HEK293 (cell line): ENCODE measurements around the gene SLC35G1.

Source experiments
- GLI4 ChIP-seq: fragments of 450-650 bp; formaldehyde crosslinking; IDR thresholded peaks from 2 replicates; pipeline ENCODE4 v1.5.1; 2016; ENCODE audit warnings: missing biosample characterization, missing genetic modification characterization
- MZF1 ChIP-seq: fragments of 450-650 bp; formaldehyde crosslinking; IDR thresholded peaks from 2 replicates; pipeline ENCODE4 v1.5.1; 2017; ENCODE audit warnings: missing biosample characterization, missing genetic modification characterization, borderline replicate concordance
- YY2 ChIP-seq: fragments of 450-650 bp; formaldehyde crosslinking; IDR thresholded peaks from 2 replicates; pipeline ENCODE4 v1.5.1; 2016; ENCODE audit warnings: missing biosample characterization, missing genetic modification characterization
- ZBTB7A ChIP-seq: fragments of 450-650 bp; formaldehyde crosslinking; IDR thresholded peaks from 2 replicates; pipeline ENCODE4 v1.5.1; 2016; ENCODE audit warnings: low read depth, missing biosample characterization, missing genetic modification characterization
- ZNF544 ChIP-seq: fragments of 450-650 bp; formaldehyde crosslinking; IDR thresholded peaks from 2 replicates; pipeline ENCODE4 v1.5.0; 2017; ENCODE audit warnings: missing biosample characterization, missing genetic modification characterization
- TF ChIP-seq, protein P1 (sequence below): fragments of 450-650 bp; formaldehyde crosslinking; IDR thresholded peaks from 2 replicates; pipeline ENCODE4 v1.5.1; 2016; ENCODE audit warnings: missing biosample characterization, missing genetic modification characterization

DNA sequence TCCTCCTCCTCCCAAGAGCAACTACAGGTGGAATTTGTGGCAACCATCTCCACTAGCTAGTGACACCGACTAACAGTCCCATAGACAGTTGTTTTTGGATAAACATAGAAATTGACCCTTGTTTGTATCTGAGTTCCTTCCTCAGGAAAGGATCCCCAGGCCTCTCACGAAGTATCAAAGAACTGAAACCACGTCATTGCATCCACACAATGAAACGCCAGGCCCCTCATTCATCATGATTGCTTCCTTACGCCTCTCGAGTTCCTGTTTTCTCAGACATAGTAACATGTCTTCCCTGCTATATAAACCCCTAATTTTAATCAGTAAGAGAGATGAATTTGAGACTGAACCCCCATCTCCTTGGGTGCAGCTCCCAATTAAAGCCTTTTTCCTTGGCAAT is 18.1 kb downstream of the SLC35G1 start:
- TF ChIP-seq ZBTB7A (no peak), ZNF544 (tag by site-specific recombination) (no peak), GLI4 (no peak), YY2 (tag by site-specific recombination) (no peak), MZF1 (tag by site-specific recombination) (no peak)
- TF ChIP-seq, protein P1, sequence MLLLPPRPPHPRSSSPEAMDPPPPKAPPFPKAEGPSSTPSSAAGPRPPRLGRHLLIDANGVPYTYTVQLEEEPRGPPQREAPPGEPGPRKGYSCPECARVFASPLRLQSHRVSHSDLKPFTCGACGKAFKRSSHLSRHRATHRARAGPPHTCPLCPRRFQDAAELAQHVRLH (tag by site-specific recombination), result no peak
